Measurements from ENCODE around the gene CRYBG1.
"Not testable (repeated sequence)": the region's sequence is repeated elsewhere in the genome, so short reads cannot be mapped to it uniquely, and the experiment has no call there.

CRYBG1 gene

DNA sequence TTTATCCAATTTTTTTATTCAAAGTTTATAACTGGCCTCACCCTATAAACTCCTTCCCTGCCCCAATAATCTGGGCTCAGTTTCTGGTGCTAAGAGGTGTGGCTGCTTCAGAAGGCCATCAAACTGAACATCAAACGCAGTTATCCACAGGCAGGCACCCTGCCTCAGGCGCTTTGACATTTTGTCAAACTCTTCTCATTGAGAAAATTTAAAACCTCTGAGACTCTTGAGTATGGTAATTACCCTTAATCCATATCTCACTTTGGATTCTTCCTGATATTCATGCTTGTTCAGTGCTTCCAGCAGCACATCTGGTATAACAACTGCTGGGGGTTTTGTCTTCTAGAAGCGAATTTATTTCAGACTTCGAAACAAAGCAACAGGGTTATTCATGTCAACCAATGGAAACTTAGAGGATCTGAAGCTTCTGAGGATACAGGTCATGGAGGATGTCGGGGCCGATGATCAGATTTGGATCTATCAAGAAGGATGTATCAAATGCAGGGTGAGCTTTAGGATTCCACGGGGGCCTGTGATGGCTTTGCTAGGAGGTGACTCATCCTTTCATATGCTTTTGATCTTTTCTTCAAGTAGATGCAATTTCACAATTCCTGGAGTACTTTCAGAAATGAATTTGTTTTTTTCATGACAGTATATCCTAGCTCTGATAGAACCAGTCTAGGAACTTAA lies 200.6 kb downstream of the CRYBG1 start:
- DNase-seq (ENCODE audit: low read depth): no peak
- H3K4me3 ChIP-seq (ENCODE audit: low read depth, low read length): no peak overlapping the region

DNA sequence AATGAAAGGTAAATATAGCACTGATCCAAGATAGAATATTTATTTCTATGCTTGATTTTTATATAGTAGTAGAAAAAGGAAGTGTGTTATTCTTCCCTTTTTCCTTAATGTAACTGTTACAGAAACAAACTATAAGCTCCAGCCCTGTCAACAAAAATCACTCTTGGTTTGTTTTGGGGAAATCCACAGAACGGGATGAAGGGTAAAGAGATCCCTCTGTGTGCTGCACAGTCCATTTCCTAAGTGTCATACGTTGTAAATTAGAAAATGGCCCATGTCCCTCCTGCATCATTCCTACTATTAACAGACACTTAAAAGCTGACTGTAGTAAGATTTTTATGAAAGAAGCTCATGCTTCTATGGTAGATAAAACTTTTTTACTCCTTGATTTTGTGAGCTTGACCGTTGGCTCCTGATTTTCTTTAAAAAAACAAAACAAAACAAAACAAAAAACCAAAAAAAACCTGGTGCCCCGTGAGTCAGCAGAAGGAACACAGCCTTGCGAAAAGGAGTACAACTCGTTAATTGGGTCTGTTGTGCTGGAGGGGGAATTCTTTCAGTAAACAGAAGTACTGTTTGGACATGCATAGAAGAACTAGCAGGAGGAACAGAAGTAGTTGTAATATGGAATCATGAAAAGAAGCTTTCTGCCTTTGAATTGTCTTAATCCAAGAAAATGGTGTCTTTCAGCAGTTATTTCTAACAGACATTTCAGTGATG lies 201.3 kb downstream of the CRYBG1 start:
- no peak for DNase-seq (ENCODE audit: low read depth)
- no peak overlapping the region for H3K4me3 ChIP-seq (ENCODE audit: low read depth, low read length)

DNA sequence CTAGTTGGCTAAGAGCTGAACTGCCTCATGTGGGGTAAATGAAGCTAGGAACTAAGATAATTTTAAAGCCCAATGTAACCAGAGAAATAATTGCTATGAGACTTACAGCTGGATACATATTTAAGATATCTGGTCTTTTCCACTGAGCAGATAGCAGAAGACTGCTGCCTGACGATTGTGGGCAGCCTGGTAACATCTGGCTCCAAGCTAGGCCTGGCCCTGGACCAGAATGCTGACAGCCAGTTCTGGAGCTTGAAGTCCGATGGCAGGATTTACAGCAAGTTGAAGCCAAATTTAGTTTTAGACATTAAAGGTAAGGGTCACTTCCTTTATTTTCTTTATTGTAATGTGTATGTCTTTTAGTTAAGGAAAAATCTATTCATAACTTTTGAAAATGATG lies 203.1 kb downstream of the CRYBG1 start:
- no peak for DNase-seq (ENCODE audit: low read depth)
- H3K4me3 ChIP-seq (ENCODE audit: low read depth, low read length): no peak overlapping the region

DNA sequence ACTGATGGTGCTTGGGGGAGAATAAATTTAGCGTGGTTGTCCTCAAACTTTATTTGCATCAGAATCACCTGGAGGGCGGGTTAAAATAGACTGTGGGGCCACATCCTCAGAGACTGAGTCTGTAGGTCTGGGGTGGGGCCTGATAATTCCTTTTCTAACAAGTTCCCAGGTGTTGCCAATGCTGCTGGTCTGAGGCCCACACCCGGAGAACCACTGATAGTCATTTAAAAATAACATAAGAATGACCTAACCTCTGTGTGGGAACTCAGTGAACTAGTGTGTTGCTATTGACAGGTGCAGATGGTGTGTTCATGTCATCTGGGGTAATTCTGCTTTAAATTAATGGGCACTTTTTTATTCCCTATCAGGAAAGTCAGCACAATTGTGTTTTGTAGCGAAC lies 204.0 kb downstream of the CRYBG1 start:
- H3K4me3 ChIP-seq (ENCODE audit: low read depth, low read length): no peak overlapping the region
- no peak for DNase-seq (ENCODE audit: low read depth)

DNA sequence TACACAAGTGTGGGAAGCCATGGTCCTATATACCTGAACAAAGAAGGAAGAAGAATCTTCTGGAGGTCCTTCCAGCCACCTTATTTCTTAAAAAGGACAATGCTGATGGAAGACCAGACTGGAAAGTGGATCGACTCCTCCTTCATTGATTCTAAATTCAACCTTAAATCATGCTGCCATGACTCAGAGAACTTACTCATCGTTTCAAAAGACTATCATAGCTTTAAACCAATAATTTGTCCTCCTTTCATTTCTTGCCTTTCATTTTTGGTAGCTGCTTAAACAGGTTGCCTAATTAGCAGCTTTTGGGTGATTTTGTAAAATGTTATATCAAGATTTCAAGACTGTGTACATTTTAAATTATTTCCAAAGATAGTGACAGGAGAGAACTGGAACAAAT lies 208.0 kb downstream of the CRYBG1 start:
- no peak overlapping the region for H3K4me3 ChIP-seq (ENCODE audit: low read depth, low read length)
- DNase-seq (ENCODE audit: low read depth): no peak

DNA sequence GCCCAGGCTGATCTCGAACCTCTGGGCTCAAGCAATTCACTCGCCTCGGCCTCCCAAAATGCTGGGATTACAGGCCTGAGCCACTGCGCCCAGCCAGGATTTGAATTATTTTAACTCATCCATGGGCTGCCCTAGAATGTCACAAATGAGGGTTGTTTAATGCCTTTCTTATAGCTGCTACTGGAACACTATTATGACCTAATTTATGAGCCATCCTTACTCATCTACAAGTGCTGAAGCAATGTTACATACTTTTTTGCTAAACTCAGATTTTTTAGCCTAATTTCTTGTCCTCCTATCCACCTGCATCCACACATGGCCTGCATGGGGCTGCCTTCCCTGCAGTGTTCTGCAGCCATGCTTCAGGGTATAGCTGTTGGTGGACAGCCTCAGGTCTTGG lies 208.9 kb downstream of the CRYBG1 start:
- no peak for DNase-seq (ENCODE audit: low read depth)
- H3K4me3 ChIP-seq (ENCODE audit: low read depth, low read length): no peak overlapping the region

DNA sequence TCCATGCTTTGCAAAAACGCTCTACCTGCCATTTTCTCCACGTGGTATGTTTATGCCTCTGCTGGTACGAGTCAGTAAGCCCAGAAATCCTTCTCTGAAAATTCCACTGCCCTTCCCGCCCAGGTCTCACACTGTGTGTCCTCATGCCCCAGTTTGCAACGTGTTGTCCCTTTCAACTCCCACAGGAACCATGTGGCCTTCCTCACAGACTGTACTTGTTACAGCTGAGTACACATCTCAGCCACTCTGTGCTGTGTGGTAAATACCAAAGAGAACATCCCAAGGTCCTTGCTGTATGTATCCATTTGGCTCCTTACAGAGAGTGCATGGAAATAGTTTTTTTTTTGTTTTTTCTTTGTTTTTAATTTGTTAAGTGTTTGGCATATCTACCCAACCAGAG lies 211.9 kb downstream of the CRYBG1 start:
- DNase-seq (ENCODE audit: low read depth): no peak
- no peak overlapping the region for H3K4me3 ChIP-seq (ENCODE audit: low read depth, low read length)

DNA sequence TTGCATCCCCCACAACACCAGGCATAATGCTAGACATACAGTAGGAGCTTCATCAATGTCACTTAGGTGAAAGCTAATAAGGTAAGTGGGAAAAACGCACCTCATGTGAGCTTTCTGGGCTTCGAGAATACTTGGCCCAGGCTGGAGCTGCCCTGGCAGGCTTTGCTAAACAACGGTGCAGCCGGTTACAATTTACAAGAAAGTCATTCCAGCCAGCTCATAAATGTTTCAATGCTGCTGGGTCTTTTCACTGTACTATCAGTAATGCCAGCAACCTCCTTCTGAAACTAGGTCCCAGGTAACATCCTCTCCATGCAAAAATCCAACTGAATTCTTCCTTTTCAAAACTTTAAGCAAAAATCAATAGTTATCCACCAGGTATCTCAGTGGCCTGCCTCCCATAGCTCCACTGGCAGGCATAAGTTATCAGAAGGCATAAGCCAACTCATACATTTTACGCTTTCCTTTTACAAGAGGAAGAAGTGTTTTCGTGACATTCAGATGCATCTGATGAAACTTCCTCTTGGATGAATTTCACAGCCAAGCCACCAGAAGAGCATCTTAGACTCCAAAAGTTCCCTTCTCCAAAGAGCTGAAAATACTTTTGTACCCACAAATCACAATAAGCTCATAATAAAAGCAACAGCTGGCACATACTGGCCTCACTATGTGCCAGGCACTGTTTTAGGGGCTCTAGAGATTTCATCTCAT lies 212.5 kb downstream of the CRYBG1 start:
- DNase-seq (ENCODE audit: low read depth): no peak
- no peak overlapping the region for H3K4me3 ChIP-seq (ENCODE audit: low read depth, low read length)

DNA sequence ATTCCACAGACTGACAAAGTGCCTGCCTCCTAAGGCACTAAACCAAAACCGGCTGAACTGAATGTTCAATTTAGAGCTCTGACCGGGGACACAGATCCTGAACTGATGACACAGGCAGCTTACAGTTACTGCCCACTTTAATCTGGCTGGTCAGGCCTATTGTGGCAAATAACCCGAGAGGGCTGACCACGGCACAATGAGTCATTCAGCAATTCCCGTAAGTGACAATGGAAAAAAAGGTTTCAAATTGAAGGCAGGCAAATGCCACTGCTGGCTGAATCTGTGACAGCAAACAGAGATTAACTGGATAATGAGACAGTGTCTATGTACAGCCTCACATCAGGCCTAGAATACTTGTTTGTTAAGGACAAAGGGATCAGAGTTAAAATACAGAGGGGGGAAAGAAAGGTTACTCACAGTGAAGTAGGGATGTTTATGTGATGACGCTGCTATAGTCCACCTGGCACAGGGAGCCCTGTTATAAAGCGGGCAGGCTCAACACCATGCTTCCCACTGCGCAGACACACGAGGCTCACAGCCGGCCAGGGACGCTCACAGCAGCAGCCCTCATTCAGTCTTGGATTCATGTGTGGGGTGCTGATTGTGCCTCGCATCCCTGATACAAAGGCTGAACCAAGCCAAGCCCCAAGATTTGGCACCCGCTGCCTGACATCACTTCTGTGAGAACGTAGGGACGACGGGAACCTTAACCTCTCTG lies 214.4 kb downstream of the CRYBG1 start:
- no peak overlapping the region for H3K4me3 ChIP-seq (ENCODE audit: low read depth, low read length)
- no peak for DNase-seq (ENCODE audit: low read depth)

DNA sequence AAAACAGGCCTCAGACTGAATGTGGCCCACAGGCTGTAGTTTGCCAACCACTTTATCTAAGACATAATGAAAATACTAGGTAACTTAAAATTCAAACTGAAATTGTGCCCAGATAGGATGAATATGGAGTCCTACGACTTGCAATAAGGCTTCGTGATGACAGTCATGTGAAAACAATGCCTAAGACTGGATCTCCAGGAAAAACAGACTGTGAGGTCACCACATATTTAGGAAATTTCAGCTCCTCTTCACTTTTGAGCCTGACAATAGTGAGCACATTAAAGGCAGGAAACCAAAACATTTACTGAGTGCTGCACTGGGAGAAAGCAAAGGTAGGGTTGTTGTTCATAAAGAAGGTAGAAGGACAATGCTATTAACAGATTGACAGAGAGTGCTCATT lies 218.8 kb downstream of the CRYBG1 start:
- H3K4me3 ChIP-seq (ENCODE audit: low read depth, low read length): no peak overlapping the region
- DNase-seq (ENCODE audit: low read depth): no peak

DNA sequence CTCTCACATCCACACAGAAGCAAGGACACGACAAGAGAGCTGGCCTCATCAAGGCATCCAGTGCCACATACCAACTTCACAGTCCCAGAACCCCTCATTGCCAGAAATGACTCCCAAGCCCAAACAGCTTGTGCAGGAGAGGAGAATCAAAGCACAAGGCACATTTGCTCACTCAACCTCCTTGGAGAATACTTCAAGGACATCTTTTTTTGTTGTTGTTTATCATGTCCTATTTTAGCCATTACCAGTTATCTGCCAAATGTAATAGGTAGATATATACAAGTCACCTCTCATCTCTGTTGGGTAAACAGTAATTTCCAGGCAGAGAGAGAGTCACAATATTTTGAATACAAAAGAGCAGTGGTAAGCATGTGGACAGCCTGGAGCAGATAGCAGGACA lies 221.0 kb downstream of the CRYBG1 start:
- no peak overlapping the region for H3K4me3 ChIP-seq (ENCODE audit: low read depth, low read length)
- DNase-seq (ENCODE audit: low read depth): no peak

DNA sequence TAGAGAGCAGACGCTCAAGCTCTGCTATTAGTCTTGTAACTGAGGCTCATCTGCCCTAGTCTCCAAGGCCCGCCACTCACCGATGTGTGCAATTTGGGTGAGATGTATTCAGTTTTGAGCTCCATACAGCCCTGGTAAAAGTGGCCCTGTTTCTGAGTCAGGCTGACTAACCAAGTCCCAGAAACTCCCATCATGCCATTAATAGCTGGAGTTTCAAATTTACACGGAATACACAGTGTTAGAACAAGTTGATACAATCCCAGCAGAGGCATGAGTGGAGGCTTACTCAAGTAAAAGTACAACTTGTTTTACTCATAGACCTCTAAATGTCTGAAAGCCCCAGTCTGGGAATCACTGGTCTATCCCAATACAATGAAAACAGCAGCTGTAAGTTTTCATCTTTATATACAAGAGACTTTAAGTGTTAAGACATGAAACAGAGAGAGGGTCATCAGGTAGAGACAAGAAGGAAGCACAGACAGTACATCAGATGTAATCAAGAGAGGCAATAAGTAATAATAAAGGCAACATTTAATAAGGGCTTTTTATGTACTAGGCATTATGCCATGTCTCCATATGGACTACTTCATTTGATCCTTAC lies 226.4 kb downstream of the CRYBG1 start:
- DNase-seq (ENCODE audit: low read depth): no peak
- H3K4me3 ChIP-seq (ENCODE audit: low read depth, low read length): no peak overlapping the region

DNA sequence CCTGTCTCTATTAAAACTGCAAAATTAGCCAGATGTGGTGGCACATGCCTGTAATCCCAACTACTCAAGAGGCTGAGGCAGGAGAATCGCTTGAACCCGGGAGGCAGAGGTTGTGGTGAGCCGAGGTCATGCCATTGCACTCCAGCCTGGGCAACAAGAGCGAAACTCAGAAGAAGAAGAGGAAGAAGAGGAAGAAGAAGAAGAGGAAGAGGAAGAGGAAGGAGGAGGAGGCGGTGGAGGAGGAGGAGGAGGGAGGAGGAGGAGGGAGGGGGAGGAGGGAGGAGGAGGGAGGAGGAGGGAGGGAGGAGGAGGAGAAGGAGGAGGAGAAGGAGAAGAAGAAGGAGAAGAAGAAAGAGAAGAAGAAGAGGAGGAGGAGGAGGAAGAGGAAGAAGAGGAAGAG lies 228.4 kb downstream of the CRYBG1 start:
- H3K4me3 ChIP-seq (ENCODE audit: low read depth, low read length); DNase-seq (ENCODE audit: low read depth): not testable (repeated sequence)

DNA sequence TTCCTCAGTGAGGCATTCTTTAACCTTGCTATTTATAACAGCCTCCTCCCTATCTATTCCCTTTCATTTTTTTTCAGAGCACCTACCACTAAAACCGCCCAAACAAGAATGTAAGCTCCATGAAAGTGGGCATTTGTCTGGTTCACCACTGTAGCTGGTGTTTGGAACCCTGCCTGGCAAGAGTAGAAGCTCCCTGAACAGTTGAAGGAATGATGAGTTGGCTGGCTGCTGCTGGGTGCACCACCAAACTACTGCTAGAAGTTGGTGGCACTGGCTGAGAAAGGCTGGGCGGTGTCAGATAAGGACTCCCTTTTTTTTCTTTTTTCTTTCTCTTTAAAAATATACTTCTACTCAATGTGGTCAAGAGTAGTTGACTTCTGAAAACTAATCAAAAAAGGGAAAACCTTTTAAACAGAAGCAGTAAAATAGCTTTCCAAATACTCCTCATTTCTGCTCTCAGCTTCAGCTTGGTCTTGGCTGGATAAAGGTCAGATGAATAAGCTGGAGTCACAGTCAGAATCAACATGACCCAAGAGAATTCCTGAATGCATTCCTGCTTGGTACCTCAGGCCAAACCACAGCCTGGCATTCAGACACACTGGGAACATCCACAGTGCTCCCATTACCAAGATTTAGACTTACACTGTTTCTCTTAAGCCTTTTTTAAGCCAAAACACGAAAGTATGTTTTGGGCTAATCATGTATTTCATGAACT lies 230.8 kb downstream of the CRYBG1 start:
- peak; percentile 76 for DNase-seq (ENCODE audit: low read depth)
- H3K4me3 ChIP-seq (ENCODE audit: low read depth, low read length): no peak overlapping the region

DNA sequence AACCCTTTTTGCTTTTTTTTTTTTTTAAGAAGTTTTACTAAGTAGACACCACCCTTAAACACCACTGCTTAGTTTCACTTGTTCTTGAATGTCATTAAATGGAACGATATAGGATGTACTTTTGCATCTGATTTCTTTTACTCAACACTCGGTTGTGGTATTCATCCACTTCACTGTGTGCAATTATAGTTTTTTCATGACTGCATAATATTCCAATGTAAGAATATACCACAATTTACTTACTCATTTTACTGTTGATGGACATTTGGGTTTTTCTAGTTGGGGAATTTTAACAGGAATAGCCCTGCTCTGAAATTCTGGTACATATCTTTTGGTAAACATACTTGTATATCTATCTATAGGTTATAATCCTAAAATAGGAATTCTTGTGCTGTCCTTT lies 238.9 kb downstream of the CRYBG1 start:
- no peak for DNase-seq (ENCODE audit: low read depth)

DNA sequence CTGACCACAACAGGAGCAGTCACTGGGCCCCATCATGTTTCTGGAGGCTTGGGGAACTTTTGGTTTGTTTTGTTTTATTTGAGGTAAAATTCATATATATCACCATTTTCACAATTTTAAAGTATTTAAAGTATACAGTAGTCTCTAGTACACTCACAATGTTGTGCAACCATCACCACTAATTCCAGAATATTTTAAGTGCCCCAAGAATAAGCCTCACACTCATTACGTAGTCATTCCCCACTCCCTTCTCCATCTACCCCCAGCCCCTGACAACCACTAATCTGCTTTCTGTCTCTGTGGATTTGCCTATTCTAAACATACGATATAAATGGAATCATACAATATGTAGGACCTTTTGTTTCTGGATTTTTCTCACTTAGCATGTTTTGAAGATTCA lies 239.8 kb downstream of the CRYBG1 start:
- DNase-seq (ENCODE audit: low read depth): no peak
- no peak overlapping the region for H3K4me3 ChIP-seq (ENCODE audit: low read depth, low read length)

More for the DNA sequence above, 238.9 kb downstream of the CRYBG1 start:
- no peak overlapping the region for H3K4me3 ChIP-seq (ENCODE audit: low read depth, low read length)

DNA sequence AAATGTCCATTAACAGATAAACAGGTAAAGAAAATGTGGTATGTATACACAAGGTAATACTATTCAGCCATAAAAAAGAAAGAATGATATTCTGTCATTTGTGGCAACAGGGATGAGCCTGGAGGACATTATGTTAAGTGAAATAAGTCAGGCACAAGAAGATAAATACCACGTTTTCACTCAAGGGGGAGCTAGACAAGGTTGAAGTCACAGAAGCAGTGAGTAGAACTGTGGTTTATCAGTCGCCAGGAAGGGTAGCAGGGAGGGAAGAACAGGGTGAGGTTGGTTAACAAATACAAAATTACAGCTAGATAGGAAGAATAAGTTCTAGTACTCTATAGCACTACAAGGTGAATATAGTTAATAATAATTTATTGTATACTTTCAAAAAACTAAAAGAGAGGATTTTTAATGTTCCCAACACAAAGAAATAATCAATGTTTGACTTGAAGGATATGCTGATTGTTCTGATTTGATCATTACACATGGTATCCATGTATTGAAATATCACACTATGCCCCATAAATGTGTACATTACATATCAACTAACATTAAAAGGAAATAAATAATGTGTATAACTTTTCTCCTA lies 247.7 kb downstream of the CRYBG1 start:
- no peak for DNase-seq (ENCODE audit: low read depth)

DNA sequence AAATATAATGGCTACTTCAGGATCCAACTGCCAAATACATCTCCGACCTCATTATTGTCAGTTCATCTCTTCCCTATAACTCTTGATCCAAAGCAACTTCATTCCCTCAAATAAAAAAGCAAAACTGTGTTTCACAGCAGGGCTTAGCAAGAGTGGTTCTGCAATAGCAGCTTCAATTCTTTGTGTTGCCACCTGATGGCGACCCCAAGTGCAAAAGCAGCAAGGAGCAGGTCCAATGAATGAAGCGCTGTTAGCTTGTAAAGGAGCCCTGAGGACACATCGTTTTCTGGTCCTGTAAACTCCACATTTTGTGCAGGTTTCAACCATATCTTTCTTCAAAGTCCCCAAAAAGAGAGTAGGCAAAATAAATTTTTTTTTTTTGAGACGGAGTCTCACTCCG lies 249.2 kb downstream of the CRYBG1 start:
- DNase-seq (ENCODE audit: low read depth): no peak

More for the DNA sequence above, 247.7 kb downstream of the CRYBG1 start:
- H3K4me3 ChIP-seq (ENCODE audit: low read depth, low read length): no peak overlapping the region

DNA sequence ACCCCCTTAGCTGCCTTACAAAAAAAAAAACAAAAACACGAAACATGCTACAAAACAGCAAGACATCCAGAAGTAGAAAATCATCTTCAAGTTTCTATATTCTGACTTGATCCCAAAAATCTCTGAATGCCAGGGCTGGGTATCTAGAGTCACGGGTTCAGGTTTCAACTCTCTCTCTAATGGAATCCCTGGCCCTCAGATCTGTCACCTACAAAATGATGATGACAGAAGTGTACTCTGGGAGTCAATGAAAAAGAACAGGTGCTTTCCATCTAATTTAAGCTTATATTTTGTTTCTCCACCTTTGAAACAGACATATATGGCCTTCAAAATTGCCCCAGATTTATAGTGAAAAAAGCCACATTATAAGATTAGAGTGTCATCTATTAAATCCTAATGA lies 250.5 kb downstream of the CRYBG1 start:
- DNase-seq (ENCODE audit: low read depth): no peak
- H3K4me3 ChIP-seq (ENCODE audit: low read depth, low read length): no peak overlapping the region

More for the DNA sequence above, 249.2 kb downstream of the CRYBG1 start:
- H3K4me3 ChIP-seq (ENCODE audit: low read depth, low read length): no peak overlapping the region

All from skeletal muscle cell (primary cell).